K562 (cell line): ENCODE measurements around the gene NAA40. TPM values are rescaled to one million over a fixed set of nuclear protein-coding genes. Genes with fewer than 3 reads are reported as not detected.
A peak's percentile ranks its signal among the peaks of the same experiment; 100 is the strongest.

Experiments used
- ATAC-seq: fragments of 200-7000 bp; cut with Tn5 transposase; 3 replicates; pipeline ENCODE4 v1.9.1; 2020; ENCODE audit warnings: moderate library complexity
- BruUV-seq: library from RNA; stranded (reverse); fragments of 400-500 nt; replicated peaks from 2 replicates; lab custom pipeline; 2021; lab: Mats Ljungman, UMichigan
- CTCF ChIA-PET: fragments of 300-600 bp; formaldehyde crosslinking; extraction: SDS; loops from one replicate; lab custom pipeline; 2021; ENCODE audit warnings: low intra/inter-chr PET ratio; lab: Yijun Ruan, JAX
- POLR2A ChIA-PET: fragments of 300-600, 350-650 bp; sonication (Branson Sonifier 250); formaldehyde crosslinking; extraction: SDS; loops from one replicate; lab custom pipeline; 2021; ENCODE audit warnings: antibody characterized with exemption, inconsistent platforms; lab: Yijun Ruan, JAX
- DNase-seq, 4 experiments: peaks; one replicate each; pipeline versions ENCODE4 v3.0.0 to v3.0.0-alpha.2; 2011 to 2018; ENCODE audit warnings: low spot score in 3 of 4, mixed read lengths in 3 of 4; ENCODE audit errors: extremely low read depth in 1 of 4
- FAIRE-seq: peaks from 2 replicates; lab custom pipeline; 2011; peaks lifted over from hg19 to GRCh38; lab: Jason Lieb, UNC
- H2AFZ ChIP-seq: 2 replicates; pipeline ENCODE4 v1.6.0; 2011; ENCODE audit warnings: low read depth, low read length, control low read depth, inconsistent platforms
- H3K27ac ChIP-seq: fragments of 200-600 bp; 3 replicates; pipeline ENCODE4 v1.8.0; 2011; ENCODE audit warnings: low read depth, mild to moderate bottlenecking, control low read depth, inconsistent platforms, low read length, moderate library complexity, mixed read lengths; ENCODE audit errors: extremely low read depth
- H3K27me3 ChIP-seq, 2 experiments: fragments of 300-600 bp in 1 of 2; 2 replicates in 1 of 2; 3 replicates in 1 of 2; pipeline versions ENCODE4 v1.6.0 to v1.8.0; 2011; ENCODE audit warnings: inconsistent platforms in 2 of 2, low read length in 2 of 2, mild to moderate bottlenecking in 1 of 2, mixed read lengths in 1 of 2, moderate library complexity in 1 of 2; ENCODE audit not compliant: control insufficient read depth in 2 of 2, insufficient read depth in 2 of 2
- H3K36me3 ChIP-seq: fragments of 300-600 bp; 3 replicates; pipeline ENCODE4 v1.8.0; 2011; ENCODE audit warnings: mild to moderate bottlenecking, low read length, inconsistent platforms; ENCODE audit not compliant: control insufficient read depth, insufficient read depth
- H3K4me1 ChIP-seq, 2 experiments: fragments of 200-600 bp in 1 of 2; replicated peaks in 1 of 2; 2 replicates in 1 of 2; 3 replicates in 1 of 2; pipeline versions ENCODE4 v1.5.1 to v1.8.0; 2011; ENCODE audit warnings: inconsistent platforms in 2 of 2, low read length in 2 of 2, mild to moderate bottlenecking in 1 of 2, mixed read lengths in 1 of 2, moderate library complexity in 1 of 2; ENCODE audit not compliant: control insufficient read depth in 2 of 2, insufficient read depth in 2 of 2
- H3K4me2 ChIP-seq: 2 replicates; pipeline ENCODE4 v1.6.1; 2011; ENCODE audit warnings: low read length, control low read depth, inconsistent platforms, mixed read lengths; ENCODE audit not compliant: insufficient read depth
- H3K4me3 ChIP-seq: fragments of 200-600 bp; sonication (generic), shearing (Covaris generic); 2 replicates; pipeline ENCODE4 v1.5.1; 2016; ENCODE audit warnings: control low read depth, inconsistent platforms
- H3K79me2 ChIP-seq: fragments of 200-600 bp; 3 replicates; pipeline ENCODE4 v1.8.0; 2011; ENCODE audit warnings: low read length, inconsistent platforms; ENCODE audit not compliant: control insufficient read depth, insufficient read depth
- H3K9ac ChIP-seq, 2 experiments: 2 replicates each; pipeline versions ENCODE4 v1.6.0 to v1.6.1; 2011; ENCODE audit warnings: low read depth in 2 of 2, low read length in 2 of 2, control low read depth in 1 of 2, inconsistent platforms in 1 of 2, mild to moderate bottlenecking in 1 of 2, mixed read lengths in 1 of 2; ENCODE audit not compliant: insufficient read depth in 1 of 2
- H3K9me1 ChIP-seq: one replicate; pipeline ENCODE4 v1.6.0; 2011; ENCODE audit warnings: inconsistent platforms, mild to moderate bottlenecking, low read length, moderate library complexity; ENCODE audit not compliant: control insufficient read depth, insufficient read depth
- H3K9me3 ChIP-seq: replicated peaks from 2 replicates; pipeline ENCODE4 v1.5.1; 2011; ENCODE audit warnings: low read depth, low read length, inconsistent platforms; ENCODE audit not compliant: control insufficient read depth, insufficient read depth
- H4K20me1 ChIP-seq: replicated peaks from 2 replicates; pipeline ENCODE4 v1.6.1; 2011; ENCODE audit warnings: low read length, inconsistent platforms, mixed read lengths; ENCODE audit not compliant: control insufficient read depth, insufficient read depth
- ATF3 ChIP-seq, 2 experiments: fragments of 450-650 bp in 1 of 2; sonication (generic) in 1 of 2; formaldehyde crosslinking in 1 of 2; IDR thresholded peaks in 1 of 2; conservative IDR thresholded peaks in 1 of 2; 2 replicates each; pipeline versions ENCODE4 v1.6.1 to v1.8.1; 2016 to 2023; ENCODE audit warnings: mild to moderate bottlenecking in 2 of 2, moderate library complexity in 2 of 2, inconsistent platforms in 1 of 2, missing genetic modification reagents in 1 of 2
- CREB3 ChIP-seq: fragments of 450-650 bp; conservative IDR thresholded peaks from 2 replicates; pipeline ENCODE4 v1.6.1; 2016; ENCODE audit warnings: missing genetic modification characterization, low read depth, mild to moderate bottlenecking, missing compliant biosample characterization, moderate library complexity
- ETV5 ChIP-seq: sonication (generic); formaldehyde crosslinking; IDR thresholded peaks from 2 replicates; pipeline ENCODE4 v1.4.0; 2020; ENCODE audit warnings: low read depth, mild to moderate bottlenecking, missing genetic modification reagents
- HNRNPUL1 ChIP-seq: fragments of 200-400 bp; formaldehyde crosslinking; IDR thresholded peaks from 2 replicates; pipeline ENCODE4 v1.6.1; 2017; ENCODE audit warnings: low read length
- LCOR ChIP-seq: sonication (generic); formaldehyde crosslinking; IDR thresholded peaks from 2 replicates; pipeline ENCODE4 v1.8.0; 2022; ENCODE audit warnings: mild to moderate bottlenecking, missing genetic modification reagents
- POLR2G ChIP-seq: fragments of 200-400 bp; formaldehyde crosslinking; IDR thresholded peaks from 2 replicates; pipeline ENCODE4 v1.6.1; 2017; ENCODE audit warnings: low read depth, mild to moderate bottlenecking, antibody characterized with exemption, low read length, moderate library complexity
- RAD51 ChIP-seq: fragments of 450-650 bp; IDR thresholded peaks from 2 replicates; pipeline ENCODE4 v1.7.1; 2016; ENCODE audit warnings: low read depth, mild to moderate bottlenecking, borderline replicate concordance
- RBM17 ChIP-seq: fragments of 200-400 bp; formaldehyde crosslinking; IDR thresholded peaks from 2 replicates; pipeline ENCODE4 v1.6.1; 2017; ENCODE audit warnings: low read depth, mild to moderate bottlenecking, low read length, borderline replicate concordance
- RREB1 ChIP-seq: fragments of 250-450 bp; sonication (Bioruptor Pico); IDR thresholded peaks from 2 replicates; pipeline ENCODE4 v1.4.0; 2020
- ZFX ChIP-seq: sonication (generic); formaldehyde crosslinking; IDR thresholded peaks from 2 replicates; pipeline ENCODE4 v1.8.0; 2022; ENCODE audit warnings: mild to moderate bottlenecking, missing genetic modification reagents, moderate library complexity
- ZNF511 ChIP-seq: sonication (generic); formaldehyde crosslinking; IDR thresholded peaks from 2 replicates; pipeline ENCODE4 v1.8.0; 2022; ENCODE audit warnings: mild to moderate bottlenecking, missing genetic modification reagents
- WGBS: fragments of 100-300 bp; shearing (Covaris generic); methylation state at CpG from one replicate; pipeline ENCODE4 v1.1.6; 2016; ENCODE audit warnings: low coverage, mixed read lengths; ENCODE audit not compliant: insufficient coverage; ENCODE audit errors: missing lambda C conversion rate; 5-methylcytosine and 5-hydroxymethylcytosine counted together
- in situ Hi-C: fragments of 300-500 bp; cut with MboI; formaldehyde crosslinking; loops from 4 replicates; pipeline ENCODE4 v1.15.0; 2018; ENCODE audit warnings: inconsistent platforms, mixed read lengths
- intact Hi-C: fragments of 100-400 bp; cut with micrococcal nuclease; formaldehyde crosslinking; loops from 2 replicates; pipeline ENCODE4 v1.14.2; 2022
- polyA plus RNA-seq, 8 experiments: library from polyadenylated mRNA; depleted of rRNA in 4 of 8; stranded (reverse) in 5 of 8; unstranded in 3 of 8; fragments of >200 nt; fragmentation: Nextera tagmentation in 2 of 8; fragmentation: Illumina TruSeq in 1 of 8; extraction: Ambion mirVana in 2 of 8; extraction: Trizol in 1 of 8; gene quantifications; 2 replicates each; pipeline versions ENCODE4 v1.2.1 to v1.2.3, GENCODE V29; 2011 to 2014; ENCODE audit warnings: inconsistent platforms in 1 of 8, missing spikeins in 1 of 8
- total RNA-seq, 7 experiments: library from RNA; depleted of rRNA in 6 of 7; stranded (reverse); fragments of >200 nt in 6 of 7; fragmentation: Illumina TruSeq in 2 of 7; extraction: Trizol in 2 of 7; gene quantifications; 2 replicates each; pipeline versions ENCODE4 v1.2.1 to v1.2.3, GENCODE V29; 2011 to 2021; ENCODE audit warnings: low replicate concordance in 1 of 7

The NAA40 gene
- total and polyA plus RNA-seq, 9 of the 15 experiments (the other 6 are each of a cell fraction or from before 2014, with no cell fraction given): 6.2 to 39.0 (median 23.1) TPM

GRCh38 chr11:63974259-63975143 lies 35.7 kb downstream of the NAA40 start, which contains the start of gene COX8A:
Gene COX8A, plus strand, starts transcription at chr11:63974620. Its CDS starts 61 bp downstream, at chr11:63974681.
- under 1% methylated on average over 58 of the region's 67 CpGs for WGBS
- DNase-seq (peak; percentile 95 to 100 (median 96)), FAIRE-seq (peak; percentile 99), ATAC-seq (peak; percentile 96)
- H3K4me2 ChIP-seq: peak within 1 kb of the TSS; percentile 97
- H3K9me3 ChIP-seq: no peaks in the 10 kb centered on the region
- H3K79me2 ChIP-seq: peaks cover 47% of the 10 kb centered on the region
- no peaks in the 10 kb centered on the region for H3K9me1 ChIP-seq
- H3K27ac ChIP-seq: peak within 1 kb of the TSS; percentile 100
- BruUV-seq: TSS peak; percentile 83
- H2AFZ ChIP-seq: peak within 1 kb of the TSS; percentile 88
- ChIA-PET POLR2A (interaction anchor here (0.6 to 1.5 kb wide), 24 partner anchors 9 to 618 kb away, joined by 3 to 7 read pairs (median 4); partner anchors contain the start of genes FERMT3 and OTUB1), CTCF (no interaction called here)
- peak within 1 kb of the TSS; percentile 99 to 100 for H3K9ac ChIP-seq
- H3K27me3 ChIP-seq: no peaks in the 10 kb centered on the region
- in situ Hi-C loops (no loop called here), intact Hi-C loops (no loop called here)
- H3K36me3 ChIP-seq: peaks cover 29% of the 10 kb centered on the region
- H3K4me1 ChIP-seq: peaks cover 15 to 33% of the 10 kb centered on the region in 2 experiments
- H3K4me3 ChIP-seq: peak within 1 kb of the TSS; percentile 88
- peaks cover 17% of the 10 kb centered on the region for H4K20me1 ChIP-seq
- peak; percentile 85 for TF ChIP-seq ETV5 (CRISPR knock-in tag)
- TF ChIP-seq ZNF511 (CRISPR knock-in tag): peak; percentile 97
- no peak for TF ChIP-seq RBM17
- TF ChIP-seq RAD51: 0 out of 2 replicates have a peak, but pooled peaks have one; percentile 7
- 0 out of 2 replicates have a peak, but pooled peaks have one; percentile 37 for TF ChIP-seq RREB1 (CRISPR knock-in tag)
- no peak for TF ChIP-seq HNRNPUL1
- peak; percentile 99 for TF ChIP-seq ZFX (CRISPR knock-in tag)
- TF ChIP-seq ATF3 (IDR thresholded peaks at IDR 0.05): peak; percentile 98
- peak; percentile 81 for TF ChIP-seq ATF3 (CRISPR knock-in tag; conservative IDR thresholded peaks at IDR 0.05)
- TF ChIP-seq LCOR (CRISPR knock-in tag): peak; percentile 93
- TF ChIP-seq POLR2G: peak; percentile 96
- no peak for TF ChIP-seq CREB3 (tag)
